Measurements from ENCODE around the gene MYBPC3.

MYBPC3 gene

GRCh38 chr11:47372422-47372821 lies 19.9 kb upstream of the MYBPC3 start:
- H3K4me3 ChIP-seq (ENCODE audit: low read length, poor library complexity, severe bottlenecking): no peak overlapping the region
- TF ChIP-seq EZH2phosphoT487 (IDR thresholded peaks at IDR 0.05; ENCODE audit: borderline replicate concordance): no peak
- no peak for TF ChIP-seq CTCF (conservative IDR thresholded peaks at IDR 0.05; ENCODE audit: low read length)
- no peaks in the 10 kb centered on the region for H3F3A ChIP-seq (ENCODE audit: low read depth)
- no peaks in the 10 kb centered on the region for H3K27me3 ChIP-seq (ENCODE audit: insufficient read depth, low read length, poor library complexity, severe bottlenecking)
- H3K9me3 ChIP-seq (ENCODE audit: insufficient read depth, low read depth, low read length): no peaks in the 10 kb centered on the region
- no peaks in the 10 kb centered on the region for H3K36me3 ChIP-seq (ENCODE audit: insufficient read depth, low read length)
- H3K9me2 ChIP-seq (replicated peaks; ENCODE audit: low read depth, low read length): no peaks in the 10 kb centered on the region
- no peak overlapping the region; the same call in 1 of the 2 replicates for H2AFZ ChIP-seq (ENCODE audit: low read length)
- H4K20me1 ChIP-seq (ENCODE audit: insufficient read depth, low read length, poor library complexity, severe bottlenecking): no peaks in the 10 kb centered on the region
- H3K4me1 ChIP-seq (ENCODE audit: insufficient read depth, low read length, poor library complexity, severe bottlenecking): peaks cover 9% of the 10 kb centered on the region
- H3K9ac ChIP-seq (ENCODE audit: low read depth, low read length, poor library complexity, severe bottlenecking): no peak overlapping the region
- H3K79me2 ChIP-seq (ENCODE audit: insufficient read depth, low read length): no peaks in the 10 kb centered on the region
- no peak overlapping the region for H3K4me2 ChIP-seq (ENCODE audit: low read depth, low read length, poor library complexity, severe bottlenecking)

GRCh38 chr11:47369676-47370075 lies 17.2 kb upstream of the MYBPC3 start:
- peaks cover 9% of the 10 kb centered on the region for H3K4me1 ChIP-seq (ENCODE audit: insufficient read depth, low read length, poor library complexity, severe bottlenecking)
- no peak overlapping the region for H3K4me3 ChIP-seq (ENCODE audit: low read length, poor library complexity, severe bottlenecking)
- H3K9me3 ChIP-seq (ENCODE audit: insufficient read depth, low read depth, low read length): no peaks in the 10 kb centered on the region
- H3K27me3 ChIP-seq (ENCODE audit: insufficient read depth, low read length, poor library complexity, severe bottlenecking): no peaks in the 10 kb centered on the region
- H4K20me1 ChIP-seq (ENCODE audit: insufficient read depth, low read length, poor library complexity, severe bottlenecking): no peaks in the 10 kb centered on the region
- H3K4me2 ChIP-seq (ENCODE audit: low read depth, low read length, poor library complexity, severe bottlenecking): no peak overlapping the region
- H3K9ac ChIP-seq (ENCODE audit: low read depth, low read length, poor library complexity, severe bottlenecking): no peak overlapping the region
- no peak overlapping the region for H2AFZ ChIP-seq (ENCODE audit: low read length)
- no peaks in the 10 kb centered on the region for H3F3A ChIP-seq (ENCODE audit: low read depth)
- H3K36me3 ChIP-seq (ENCODE audit: insufficient read depth, low read length): no peaks in the 10 kb centered on the region
- no peaks in the 10 kb centered on the region for H3K79me2 ChIP-seq (ENCODE audit: insufficient read depth, low read length)
- no peak for TF ChIP-seq CTCF (conservative IDR thresholded peaks at IDR 0.05; ENCODE audit: low read length)
- TF ChIP-seq EZH2phosphoT487 (IDR thresholded peaks at IDR 0.05; ENCODE audit: borderline replicate concordance): no peak
- no peaks in the 10 kb centered on the region for H3K9me2 ChIP-seq (replicated peaks; ENCODE audit: low read depth, low read length)

- Histone ChIP-seq H3F3A (ENCODE audit: low read depth) (no peaks in the 10 kb centered on the region), H3K4me2 (ENCODE audit: low read depth, low read length, poor library complexity, severe bottlenecking) (no peak overlapping the region), H3K27me3 (ENCODE audit: insufficient read depth, low read length, poor library complexity, severe bottlenecking) (no peaks in the 10 kb centered on the region), H3K9ac (ENCODE audit: low read depth, low read length, poor library complexity, severe bottlenecking) (no peak overlapping the region), H3K4me1 (ENCODE audit: insufficient read depth, low read length, poor library complexity, severe bottlenecking) (peaks cover 9% of the 10 kb centered on the region), H4K20me1 (ENCODE audit: insufficient read depth, low read length, poor library complexity, severe bottlenecking) (no peaks in the 10 kb centered on the region), H3K9me2 (replicated peaks; ENCODE audit: low read depth, low read length) (no peaks in the 10 kb centered on the region), H3K36me3 (ENCODE audit: insufficient read depth, low read length) (no peaks in the 10 kb centered on the region), H3K4me3 (ENCODE audit: low read length, poor library complexity, severe bottlenecking) (no peak overlapping the region), H3K79me2 (ENCODE audit: insufficient read depth, low read length) (no peaks in the 10 kb centered on the region), H3K9me3 (ENCODE audit: insufficient read depth, low read depth, low read length) (no peaks in the 10 kb centered on the region), H2AFZ (ENCODE audit: low read length) (peak overlapping the region; percentile 39; the same call in 1 of the 2 replicates)
- no peak for TF ChIP-seq CTCF (conservative IDR thresholded peaks at IDR 0.05; ENCODE audit: low read length)
These were observed 13.6 kb upstream of the MYBPC3 start for GRCh38 chr11:47366020-47366490.

Data from Loucy (cell line).